Measurements from ENCODE around the gene SLC5A12.

SLC5A12 gene

GRCh38 chr11:26717771-26718170, 4.1 kb downstream of the SLC5A12 start:
- DNase-seq, result no peak

GRCh38 chr11:26715133-26715532, 6.7 kb downstream of the SLC5A12 start:
- DNase-seq, result peak; percentile 58

- no peak for DNase-seq
Measured at GRCh38 chr11:26712497-26712896, 9.4 kb downstream of the SLC5A12 start.

GRCh38 chr11:26710489-26710888, 11.4 kb downstream of the SLC5A12 start:
- DNase-seq, result no peak

GRCh38 chr11:26708736-26709456, 13.0 kb downstream of the SLC5A12 start:
- DNase-seq, result no peak

- DNase-seq, result no peak
Measured at GRCh38 chr11:26706181-26706580, 15.7 kb downstream of the SLC5A12 start.

GRCh38 chr11:26704249-26704648, 17.6 kb downstream of the SLC5A12 start:
- no peak for DNase-seq

GRCh38 chr11:26703411-26704191, 18.3 kb downstream of the SLC5A12 start:
- no peak for DNase-seq

GRCh38 chr11:26702406-26702805, 19.5 kb downstream of the SLC5A12 start:
- no peak for DNase-seq

GRCh38 chr11:26700574-26701235, 21.2 kb downstream of the SLC5A12 start:
- no peak for DNase-seq

- no peak for DNase-seq
Measured at GRCh38 chr11:26698224-26698623, 23.6 kb downstream of the SLC5A12 start.

- peak; percentile 40 for DNase-seq
Measured at GRCh38 chr11:26696330-26696729, 25.5 kb downstream of the SLC5A12 start.

- no peak for DNase-seq
Measured at GRCh38 chr11:26688701-26689100, 33.2 kb downstream of the SLC5A12 start.

- DNase-seq, result no peak
Measured at GRCh38 chr11:26687351-26687750, 34.5 kb downstream of the SLC5A12 start.

GRCh38 chr11:26677566-26677965, 44.3 kb downstream of the SLC5A12 start:
- DNase-seq, result no peak

GRCh38 chr11:26676641-26677040, 45.2 kb downstream of the SLC5A12 start:
- no peak for DNase-seq

- no peak for DNase-seq
Measured at GRCh38 chr11:26675233-26675928, 46.5 kb downstream of the SLC5A12 start.

- DNase-seq, result no peak
Measured at GRCh38 chr11:26665946-26666345, 55.9 kb downstream of the SLC5A12 start.

GRCh38 chr11:26665036-26665435, 56.8 kb downstream of the SLC5A12 start:
- DNase-seq, result no peak

- no peak for DNase-seq
Measured at GRCh38 chr11:26662916-26663315, 58.9 kb downstream of the SLC5A12 start.

GRCh38 chr11:26655287-26655686, 66.6 kb downstream of the SLC5A12 start:
- DNase-seq, result no peak

- DNase-seq, result no peak
Measured at GRCh38 chr11:26651916-26652315, 69.9 kb downstream of the SLC5A12 start.

- peak; percentile 80 for DNase-seq
Measured at GRCh38 chr11:26649884-26650283, 72.0 kb downstream of the SLC5A12 start.
